HG03196 (cell line): ENCODE measurements around the gene VGLL4.
"Not testable (repeated sequence)": the region's sequence is repeated elsewhere in the genome, so short reads cannot be mapped to it uniquely, and the experiment has no call there.

Experiments
- ATAC-seq: cut with Tn5 transposase; IDR thresholded peaks from one replicate; pipeline ENCODE4 v1.9.1; 2021; ENCODE audit not compliant: unreplicated experiment

VGLL4 gene, protein sequence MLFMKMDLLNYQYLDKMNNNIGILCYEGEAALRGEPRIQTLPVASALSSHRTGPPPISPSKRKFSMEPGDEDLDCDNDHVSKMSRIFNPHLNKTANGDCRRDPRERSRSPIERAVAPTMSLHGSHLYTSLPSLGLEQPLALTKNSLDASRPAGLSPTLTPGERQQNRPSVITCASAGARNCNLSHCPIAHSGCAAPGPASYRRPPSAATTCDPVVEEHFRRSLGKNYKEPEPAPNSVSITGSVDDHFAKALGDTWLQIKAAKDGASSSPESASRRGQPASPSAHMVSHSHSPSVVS

GRCh38 chr3:11643605-11644087 is at the start of gene VGLL4:
Gene VGLL4, minus strand, starts transcription at chr3:11643915. Its CDS starts 397 bp downstream, at chr3:11643518.
- peak; percentile 67 for ATAC-seq

- no peak for ATAC-seq
These were observed 48.8 kb upstream of the VGLL4 start for GRCh38 chr3:11692532-11692813.

DNA sequence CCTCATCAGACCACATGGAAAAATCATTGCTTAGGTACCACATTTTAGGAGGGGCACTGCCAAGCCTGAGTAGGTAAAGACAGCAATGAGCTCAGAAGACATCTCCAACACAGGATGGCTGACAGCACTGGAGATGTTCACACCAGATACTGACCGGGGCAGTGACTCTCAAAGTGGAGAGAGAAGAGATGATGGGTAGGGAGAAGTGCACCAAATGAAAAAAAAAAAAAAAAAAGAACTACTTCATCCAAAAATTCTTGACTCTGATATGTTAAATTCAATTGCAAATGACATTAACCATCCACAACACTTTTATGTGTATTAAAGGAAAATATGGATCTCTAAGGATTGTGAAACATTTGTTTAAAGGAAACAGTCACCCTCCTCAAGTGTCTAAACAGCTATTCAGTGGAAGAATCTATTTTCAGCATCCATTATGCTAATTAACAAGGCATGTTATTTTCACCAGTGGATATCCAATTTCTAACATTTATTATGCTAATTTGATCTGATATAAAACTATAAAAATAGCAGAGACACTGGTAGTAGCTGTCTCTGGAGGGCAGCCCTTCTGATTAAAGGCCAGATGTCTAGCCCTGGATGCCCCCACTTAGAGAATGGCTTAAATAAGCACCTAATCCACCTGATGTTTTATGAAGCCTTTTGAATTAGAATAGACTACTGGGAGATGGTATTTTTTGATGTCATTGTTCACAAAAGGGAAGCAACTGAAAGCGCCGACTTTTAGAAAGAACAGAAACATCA is 48.2 kb upstream of the VGLL4 start:
- no peak for ATAC-seq

DNA sequence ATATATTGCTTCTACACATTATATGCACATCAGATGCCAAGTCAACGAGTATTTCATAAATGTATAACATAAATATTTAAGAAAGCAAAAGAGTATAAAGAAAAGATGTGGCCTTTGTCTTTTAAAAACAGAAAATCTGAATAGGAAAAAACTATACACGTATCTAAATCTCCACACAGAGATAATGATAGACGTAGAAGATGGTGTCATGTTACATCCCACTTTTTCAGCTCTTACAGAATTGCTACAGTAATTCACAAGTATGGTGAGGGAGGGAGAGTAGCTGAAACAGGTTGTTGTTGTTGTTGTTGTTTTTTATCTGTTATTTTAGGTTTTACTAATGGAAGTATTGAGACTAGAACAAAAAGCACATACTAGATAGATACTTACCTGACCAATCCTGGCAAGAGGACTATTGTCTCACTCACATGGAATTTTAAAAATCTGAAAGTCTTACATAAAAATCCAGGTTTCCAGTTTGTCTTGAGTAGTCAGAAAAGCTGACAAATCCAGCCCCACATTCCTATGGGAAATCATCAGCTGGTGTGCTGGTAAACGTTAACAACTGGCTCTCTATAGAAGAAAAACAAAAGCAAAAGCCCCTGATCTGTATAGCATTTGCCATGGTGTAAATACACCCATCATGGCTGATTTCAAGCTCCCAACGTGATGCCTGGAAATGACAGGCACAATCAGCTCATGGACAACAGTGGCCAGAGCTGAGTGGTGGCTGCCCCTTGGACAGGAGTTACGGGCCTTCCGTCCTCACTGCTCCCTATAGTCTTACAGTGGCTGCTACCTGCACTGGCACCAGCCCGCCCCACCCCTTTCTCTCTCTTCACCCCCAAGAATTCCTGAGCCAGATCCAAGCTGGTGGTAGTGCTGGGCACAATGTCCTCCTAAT is 47.4 kb upstream of the VGLL4 start:
- ATAC-seq: no peak

GRCh38 chr3:11689749-11690148 is 46.0 kb upstream of the VGLL4 start:
- ATAC-seq: no peak

- not testable (repeated sequence) for ATAC-seq
These were observed 41.3 kb upstream of the VGLL4 start for GRCh38 chr3:11684980-11685379.

- no peak for ATAC-seq
These were observed 36.8 kb upstream of the VGLL4 start for GRCh38 chr3:11680509-11680908.

DNA sequence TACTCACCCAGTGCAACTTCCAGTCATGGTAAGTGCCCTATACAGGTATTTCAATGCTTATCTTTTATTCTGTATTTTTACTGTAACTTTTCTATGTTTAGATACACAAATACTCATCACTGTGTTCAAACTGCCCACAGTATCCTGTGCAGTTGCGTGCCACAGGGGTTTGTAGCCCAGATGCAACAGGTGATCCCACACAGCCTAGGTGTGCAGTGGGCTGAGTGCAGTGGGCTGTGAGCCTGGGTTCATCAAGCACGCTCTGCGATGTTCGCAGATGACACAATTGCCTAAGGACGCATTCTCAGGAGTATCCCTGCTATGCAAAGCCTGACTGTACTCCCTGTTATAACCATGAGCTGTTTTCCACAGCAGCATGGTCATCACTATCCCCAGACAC is 36.2 kb upstream of the VGLL4 start:
- ATAC-seq: no peak

GRCh38 chr3:11672363-11672762 is 28.6 kb upstream of the VGLL4 start:
- no peak for ATAC-seq

- no peak for ATAC-seq
These were observed 28.0 kb upstream of the VGLL4 start for GRCh38 chr3:11671648-11672100.

GRCh38 chr3:11668243-11669235 is 24.8 kb upstream of the VGLL4 start:
- no peak for ATAC-seq

DNA sequence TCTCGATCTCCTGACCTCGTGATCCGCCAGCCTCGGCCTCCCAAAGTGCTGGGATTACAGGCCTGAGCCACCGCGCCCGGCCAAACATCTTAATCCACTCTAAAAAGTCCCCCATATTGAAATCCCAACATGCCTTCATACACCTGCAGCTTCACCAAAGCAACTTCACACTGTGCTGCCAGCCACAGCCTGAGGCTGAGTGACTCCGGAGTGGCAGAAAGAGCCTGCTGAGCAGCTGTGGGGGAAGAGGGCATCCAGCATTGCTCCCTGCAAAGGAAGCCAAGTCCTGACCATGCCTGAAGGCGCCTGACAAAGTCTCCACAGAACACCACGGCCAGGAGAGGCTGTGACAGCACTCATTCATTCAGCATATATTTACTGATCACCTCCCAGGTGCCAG is 21.6 kb upstream of the VGLL4 start:
- ATAC-seq: no peak

GRCh38 chr3:11662392-11662990 is 18.8 kb upstream of the VGLL4 start:
- ATAC-seq: no peak

DNA sequence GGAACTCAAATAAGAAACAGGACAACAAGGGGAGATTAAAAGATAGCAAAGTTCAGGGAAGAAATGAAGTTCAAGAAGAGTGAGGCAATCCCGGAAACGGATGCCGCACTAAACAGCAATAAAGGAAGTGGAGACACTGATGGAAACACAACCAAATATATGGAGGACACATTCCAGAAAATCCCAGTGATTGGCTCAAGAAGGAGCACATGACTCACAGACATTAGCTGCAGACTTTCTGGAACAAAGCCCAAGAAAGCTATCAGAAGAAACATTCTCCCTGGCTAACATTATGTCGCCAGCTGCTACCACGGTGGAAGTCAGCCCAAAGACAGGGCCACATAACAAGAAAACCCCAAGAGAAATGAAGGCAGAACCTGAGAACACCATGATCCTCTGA is 18.1 kb upstream of the VGLL4 start:
- ATAC-seq: no peak

GRCh38 chr3:11661052-11661656 is 17.4 kb upstream of the VGLL4 start:
- ATAC-seq: no peak

DNA sequence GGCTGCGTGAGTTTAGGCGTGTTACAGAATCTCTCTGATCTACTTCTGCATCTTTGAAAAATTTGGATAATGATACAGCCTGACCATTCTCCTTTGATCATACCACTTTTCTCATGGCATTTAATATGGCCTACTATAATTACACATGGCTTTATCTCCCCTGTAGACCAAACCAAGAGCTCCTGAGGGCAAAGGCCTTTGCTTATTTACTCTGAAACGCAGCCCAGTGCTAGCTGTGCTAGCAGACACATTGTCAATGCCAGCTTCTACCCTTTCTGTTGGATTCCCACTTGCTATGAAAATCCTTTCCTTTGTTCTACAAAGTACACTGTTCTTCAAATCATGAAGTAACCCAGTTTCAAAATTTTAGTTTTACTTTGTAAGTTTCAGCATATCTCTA is 16.5 kb upstream of the VGLL4 start:
- no peak for ATAC-seq

- ATAC-seq: no peak
These were observed 14.5 kb upstream of the VGLL4 start for GRCh38 chr3:11658180-11658579.

- no peak for ATAC-seq
These were observed 11.6 kb upstream of the VGLL4 start for GRCh38 chr3:11655196-11655928.

DNA sequence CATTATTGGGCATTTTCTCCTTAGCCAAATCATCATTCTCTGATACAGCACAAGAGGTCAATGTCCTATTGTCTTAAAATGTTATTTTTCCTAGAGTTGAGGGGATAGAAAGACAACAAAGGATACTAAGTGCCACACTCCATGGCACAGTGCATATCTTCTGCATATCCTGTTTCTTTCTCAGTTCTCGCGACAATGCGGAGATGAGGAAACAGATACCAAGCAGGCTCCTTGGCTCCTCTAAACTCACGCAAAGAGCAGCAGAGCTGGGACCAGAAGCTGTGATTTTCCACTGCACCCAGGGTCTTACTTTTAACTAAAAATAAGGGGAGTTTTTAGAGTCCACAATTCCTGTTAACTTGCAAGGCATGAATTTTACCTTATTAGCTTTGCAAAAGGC is 10.5 kb upstream of the VGLL4 start:
- ATAC-seq: no peak
